HEK293T (cell line): ENCODE results near the gene HGF.
"Not testable (repeated sequence)": the region's sequence is repeated elsewhere in the genome, so short reads cannot be mapped to it uniquely, and the experiment has no call there.

Experiments used
- CTCF ChIA-PET: fragments of 350-600 bp; formaldehyde crosslinking; extraction: SDS; loops from one replicate; lab custom pipeline; 2021; ENCODE audit warnings: antibody characterized with exemption, inconsistent platforms; lab: Yijun Ruan, JAX
- POLR2A ChIA-PET: fragments of 350-600 bp; formaldehyde crosslinking; extraction: SDS; loops from one replicate; lab custom pipeline; 2020; ENCODE audit warnings: antibody characterized with exemption, inconsistent platforms; lab: Yijun Ruan, JAX
- DNase-seq: peaks from one replicate; pipeline ENCODE4 v3.0.0; 2012; ENCODE audit warnings: mixed read lengths; ENCODE audit errors: extremely low spot score
- ARNT ChIP-seq: fragments of 450-650 bp; IDR thresholded peaks from 2 replicates; pipeline ENCODE4 v1.6.1; 2017; ENCODE audit warnings: mild to moderate bottlenecking
- BHLHE40 ChIP-seq: fragments of 450-650 bp; IDR thresholded peaks from 2 replicates; pipeline ENCODE4 v1.6.1; 2016; ENCODE audit warnings: mild to moderate bottlenecking, moderate library complexity, borderline replicate concordance
- CTBP1 ChIP-seq: fragments of 450-650 bp; IDR thresholded peaks from 2 replicates; pipeline ENCODE4 v1.6.1; 2016; ENCODE audit warnings: borderline replicate concordance
- ELF4 ChIP-seq: fragments of 450-650 bp; IDR thresholded peaks from 2 replicates; pipeline ENCODE4 v1.6.1; 2017; ENCODE audit warnings: antibody characterized with exemption
- FOXA1 ChIP-seq: fragments of 450-650 bp; IDR thresholded peaks from 2 replicates; pipeline ENCODE4 v1.6.1; 2016; ENCODE audit warnings: mild to moderate bottlenecking
- FOXK2 ChIP-seq: fragments of 450-650 bp; IDR thresholded peaks from 2 replicates; pipeline ENCODE4 v1.6.1; 2016; ENCODE audit warnings: mild to moderate bottlenecking
- FOXM1 ChIP-seq: fragments of 450-650 bp; IDR thresholded peaks from 2 replicates; pipeline ENCODE4 v1.6.1; 2017; ENCODE audit warnings: mild to moderate bottlenecking, borderline replicate concordance
- HDGF ChIP-seq: fragments of 450-650 bp; IDR thresholded peaks from 2 replicates; pipeline ENCODE4 v1.6.1; 2017; ENCODE audit warnings: antibody characterized with exemption, borderline replicate concordance
- L3MBTL2 ChIP-seq: fragments of 450-650 bp; conservative IDR thresholded peaks from 2 replicates; pipeline ENCODE4 v1.6.1; 2016; ENCODE audit warnings: mild to moderate bottlenecking
- LEF1 ChIP-seq: fragments of 450-650 bp; IDR thresholded peaks from 2 replicates; pipeline ENCODE4 v1.6.1; 2017; ENCODE audit warnings: mild to moderate bottlenecking, borderline replicate concordance
- NFRKB ChIP-seq: fragments of 450-650 bp; IDR thresholded peaks from 2 replicates; pipeline ENCODE4 v1.6.1; 2016; ENCODE audit warnings: mild to moderate bottlenecking, moderate library complexity
- SP1 ChIP-seq: fragments of 450-650 bp; IDR thresholded peaks from 2 replicates; pipeline ENCODE4 v1.6.1; 2017
- SUZ12 ChIP-seq: fragments of 450-650 bp; IDR thresholded peaks from 2 replicates; pipeline ENCODE4 v1.6.1; 2016; ENCODE audit warnings: mild to moderate bottlenecking
- TARDBP ChIP-seq: fragments of 450-650 bp; IDR thresholded peaks from 2 replicates; pipeline ENCODE4 v1.6.1; 2016
- ZNF384 ChIP-seq: fragments of 450-650 bp; IDR thresholded peaks from 2 replicates; pipeline ENCODE4 v1.6.1; 2016
- TF ChIP-seq, protein P1 (sequence below): fragments of 450-650 bp; IDR thresholded peaks from 2 replicates; pipeline ENCODE4 v1.6.1; 2016

HGF gene

DNA sequence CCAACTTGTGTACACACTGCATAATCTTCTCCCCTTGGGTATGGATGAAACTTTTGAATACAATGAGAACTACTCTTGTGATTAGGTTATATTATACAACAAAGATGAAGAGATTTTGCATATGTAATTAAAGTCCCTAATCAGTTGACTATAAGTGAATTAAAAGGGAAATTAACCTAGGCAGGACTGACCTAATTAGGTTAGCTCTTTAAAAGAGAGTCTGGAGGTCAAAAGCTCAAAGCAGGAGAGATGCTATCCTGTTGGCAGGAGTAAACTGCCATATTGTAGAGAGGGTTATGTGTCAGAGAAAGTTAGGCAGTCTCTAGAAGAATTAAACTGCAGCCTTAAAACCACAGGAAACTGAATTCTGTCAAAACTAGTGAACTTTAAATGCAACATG is 29.4 kb downstream of the HGF start:
- DNase-seq, result no peak
- ChIA-PET POLR2A (no interaction called here), CTCF (no interaction called here)
- no peak for TF ChIP-seq FOXM1
- no peak for TF ChIP-seq BHLHE40
- TF ChIP-seq LEF1, result no peak

DNA sequence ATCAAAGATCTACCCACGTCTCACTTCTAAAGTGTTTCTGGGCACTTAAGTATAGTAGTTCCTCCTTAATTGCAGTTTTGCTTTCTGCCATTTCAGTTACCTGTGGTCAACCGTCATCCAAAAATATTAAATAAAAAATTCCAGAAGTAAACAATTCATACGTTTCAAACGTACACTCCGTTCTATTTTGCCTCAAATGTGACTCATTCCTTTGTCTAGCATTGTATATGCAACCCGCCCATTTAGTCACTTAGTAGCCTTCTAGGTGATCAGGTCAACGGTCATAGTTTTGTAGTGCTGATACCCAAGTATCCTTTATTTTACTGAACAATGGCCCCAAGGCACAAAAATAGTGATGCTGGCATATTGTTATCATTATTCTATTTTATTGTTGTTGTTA is 33.8 kb downstream of the HGF start:
- ChIA-PET CTCF (no interaction called here), POLR2A (no interaction called here)
- no peak for DNase-seq
- TF ChIP-seq TARDBP, result no peak

DNA sequence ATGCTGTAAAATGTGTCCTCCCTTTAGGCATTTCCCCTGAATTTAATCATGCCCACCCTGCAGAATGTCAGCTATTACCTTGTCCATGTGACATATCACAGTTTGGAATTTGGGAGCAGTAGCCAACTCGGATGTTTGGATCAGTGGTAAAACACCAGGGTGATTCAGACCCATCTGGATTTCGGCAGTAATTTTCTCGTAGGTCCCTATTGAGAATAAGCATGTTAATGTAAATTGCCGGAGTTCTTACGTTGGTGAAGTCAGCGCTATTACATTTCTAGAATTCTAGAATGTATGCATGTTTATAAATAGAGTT is 44.1 kb downstream of the HGF start:
- CTCF ChIA-PET, result interaction anchor here (0.7 to 1.0 kb wide), 2 partner anchors 10 to 137 kb away, joined by 3 to 4 read pairs; no protein-coding TSS in a partner anchor
- no peak for TF ChIP-seq ELF4
- no peak for TF ChIP-seq L3MBTL2
- TF ChIP-seq FOXA1, result no peak
- TF ChIP-seq NFRKB, result no peak
- TF ChIP-seq SUZ12, result no peak
- no peak for TF ChIP-seq CTBP1
- TF ChIP-seq BHLHE40, result no peak
- no peak for TF ChIP-seq FOXM1
- TF ChIP-seq LEF1, result no peak
- no peak for TF ChIP-seq FOXK2
- no peak for TF ChIP-seq ARNT
- no peak for TF ChIP-seq TARDBP
- TF ChIP-seq HDGF, result no peak
- DNase-seq, result no peak
- POLR2A ChIA-PET, result no interaction called here

DNA sequence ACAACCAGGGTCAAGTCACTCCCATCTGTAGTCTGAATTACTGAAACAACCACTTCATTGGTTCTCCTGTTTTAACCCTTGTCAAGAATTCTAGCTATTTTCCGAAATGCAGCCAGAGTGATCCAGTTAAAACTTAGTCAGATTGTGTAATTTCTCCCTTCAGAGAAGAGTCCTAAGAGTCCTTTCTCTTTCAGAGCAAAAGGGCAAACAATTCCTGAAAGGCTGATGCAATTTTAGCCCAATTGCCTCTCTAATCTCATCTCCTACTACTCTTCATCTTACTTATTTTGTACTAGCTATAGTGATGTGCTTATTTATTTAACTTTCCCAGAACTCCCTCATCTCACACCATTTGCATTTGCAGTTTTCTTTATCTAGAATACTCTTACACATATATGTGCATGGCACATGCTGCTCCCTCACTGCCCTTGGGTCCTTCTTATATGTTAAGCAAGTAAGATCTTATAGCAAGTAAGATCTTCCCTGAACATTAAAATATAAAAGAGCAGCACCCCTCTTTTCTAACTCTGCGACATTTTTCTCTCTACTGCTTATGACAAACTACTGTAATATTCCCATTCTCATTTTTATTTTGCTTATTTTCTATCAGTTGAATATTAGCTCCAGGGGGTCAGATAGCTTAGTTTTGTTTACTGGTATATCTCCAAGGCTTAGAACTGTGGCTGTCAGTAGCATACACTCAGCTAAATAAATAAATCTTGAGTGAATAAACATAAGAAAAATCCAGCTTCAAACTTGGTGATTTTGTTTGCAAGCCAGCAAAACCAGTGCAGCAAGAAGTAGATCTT is 44.6 kb downstream of the HGF start:
- ChIA-PET CTCF (interaction anchor here (0.7 to 1.0 kb wide), 2 partner anchors 10 to 137 kb away, joined by 3 to 4 read pairs; no protein-coding TSS in a partner anchor), POLR2A (no interaction called here)
- DNase-seq, result no peak
- no peak for TF ChIP-seq LEF1
- no peak for TF ChIP-seq FOXK2
- TF ChIP-seq SP1, result no peak
- no peak for TF ChIP-seq FOXM1
- TF ChIP-seq CTBP1, result no peak
- no peak for TF ChIP-seq ELF4
- TF ChIP-seq L3MBTL2, result no peak
- TF ChIP-seq FOXA1, result no peak
- TF ChIP-seq HDGF, result no peak
- TF ChIP-seq TARDBP, result no peak

DNA sequence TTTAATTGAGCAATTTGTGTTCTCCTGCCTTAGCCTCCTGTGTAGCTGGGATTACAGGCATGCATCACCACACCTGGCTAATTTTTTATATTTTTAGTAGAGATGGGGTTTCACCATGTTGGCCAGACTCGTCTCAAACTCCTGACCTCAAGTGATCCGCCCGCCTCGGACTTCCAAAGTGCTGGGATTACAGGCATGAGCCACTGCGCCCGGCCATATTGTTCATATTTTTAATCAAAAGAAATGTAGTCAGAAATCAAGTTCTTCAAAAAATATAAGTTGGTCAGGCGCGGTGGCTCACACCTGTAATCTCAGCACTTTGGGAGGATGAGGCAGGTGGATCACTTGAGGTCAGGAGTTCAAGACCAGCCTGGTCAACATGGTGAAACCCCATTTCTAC is 47.6 kb downstream of the HGF start:
- DNase-seq, CTCF ChIA-PET, POLR2A ChIA-PET: not testable (repeated sequence)

DNA sequence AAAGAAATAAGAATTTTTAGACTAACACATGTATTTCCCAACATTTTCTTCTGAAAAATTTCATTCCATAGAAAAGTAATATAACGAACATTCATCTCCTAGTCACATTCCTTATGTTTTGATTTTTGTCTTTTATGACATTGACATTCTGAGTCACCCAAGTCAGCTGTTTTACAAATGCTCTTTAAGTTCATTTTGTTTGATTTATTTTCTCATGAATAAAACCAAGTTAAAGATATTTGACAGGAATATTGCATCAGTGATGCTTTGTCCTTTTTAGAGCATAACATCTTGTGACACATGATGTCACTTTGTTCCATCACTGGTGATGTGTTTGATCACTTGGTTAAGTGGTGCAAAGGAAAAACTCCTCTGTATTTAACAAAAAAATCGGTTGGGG is 48.4 kb downstream of the HGF start:
- ChIA-PET CTCF (no interaction called here), POLR2A (no interaction called here)
- no peak for DNase-seq
- no peak for TF ChIP-seq FOXM1
- no peak for TF ChIP-seq SUZ12
- no peak for TF ChIP-seq BHLHE40
- TF ChIP-seq FOXK2, result no peak
- no peak for TF ChIP-seq ELF4
- TF ChIP-seq NFRKB, result no peak
- no peak for TF ChIP-seq TARDBP
- TF ChIP-seq, protein P1, sequence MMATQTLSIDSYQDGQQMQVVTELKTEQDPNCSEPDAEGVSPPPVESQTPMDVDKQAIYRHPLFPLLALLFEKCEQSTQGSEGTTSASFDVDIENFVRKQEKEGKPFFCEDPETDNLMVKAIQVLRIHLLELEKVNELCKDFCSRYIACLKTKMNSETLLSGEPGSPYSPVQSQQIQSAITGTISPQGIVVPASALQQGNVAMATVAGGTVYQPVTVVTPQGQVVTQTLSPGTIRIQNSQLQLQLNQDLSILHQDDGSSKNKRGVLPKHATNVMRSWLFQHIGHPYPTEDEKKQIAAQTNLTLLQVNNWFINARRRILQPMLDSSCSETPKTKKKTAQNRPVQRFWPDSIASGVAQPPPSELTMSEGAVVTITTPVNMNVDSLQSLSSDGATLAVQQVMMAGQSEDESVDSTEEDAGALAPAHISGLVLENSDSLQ, result no peak
- no peak for TF ChIP-seq ARNT
- no peak for TF ChIP-seq CTBP1
- no peak for TF ChIP-seq L3MBTL2
- no peak for TF ChIP-seq LEF1
- TF ChIP-seq FOXA1, result no peak
- no peak for TF ChIP-seq HDGF
- no peak for TF ChIP-seq SP1
- TF ChIP-seq ZNF384, result no peak

DNA sequence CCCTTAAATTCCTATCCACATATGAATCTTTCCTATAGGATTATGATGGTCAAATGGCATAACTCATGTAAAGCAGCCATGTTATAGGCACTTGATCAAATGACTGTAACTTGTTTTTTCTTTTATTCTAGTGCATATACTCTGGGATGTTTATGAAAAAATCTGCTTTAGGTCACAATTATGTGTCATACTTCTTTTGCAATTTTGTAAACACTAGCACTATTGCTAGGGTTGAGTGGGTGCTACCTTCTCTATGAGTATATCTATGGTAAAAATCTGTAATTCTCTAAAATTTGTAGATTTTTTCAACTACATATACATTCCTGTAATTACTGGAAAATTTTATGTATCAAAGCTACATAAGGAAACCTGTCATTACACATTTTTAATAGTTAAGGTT is 50.0 kb downstream of the HGF start:
- TF ChIP-seq FOXM1 (no peak), ELF4 (no peak), L3MBTL2 (no peak), ZNF384 (no peak)
- POLR2A ChIA-PET, result no interaction called here
- no peak for DNase-seq
- CTCF ChIA-PET, result no interaction called here

DNA sequence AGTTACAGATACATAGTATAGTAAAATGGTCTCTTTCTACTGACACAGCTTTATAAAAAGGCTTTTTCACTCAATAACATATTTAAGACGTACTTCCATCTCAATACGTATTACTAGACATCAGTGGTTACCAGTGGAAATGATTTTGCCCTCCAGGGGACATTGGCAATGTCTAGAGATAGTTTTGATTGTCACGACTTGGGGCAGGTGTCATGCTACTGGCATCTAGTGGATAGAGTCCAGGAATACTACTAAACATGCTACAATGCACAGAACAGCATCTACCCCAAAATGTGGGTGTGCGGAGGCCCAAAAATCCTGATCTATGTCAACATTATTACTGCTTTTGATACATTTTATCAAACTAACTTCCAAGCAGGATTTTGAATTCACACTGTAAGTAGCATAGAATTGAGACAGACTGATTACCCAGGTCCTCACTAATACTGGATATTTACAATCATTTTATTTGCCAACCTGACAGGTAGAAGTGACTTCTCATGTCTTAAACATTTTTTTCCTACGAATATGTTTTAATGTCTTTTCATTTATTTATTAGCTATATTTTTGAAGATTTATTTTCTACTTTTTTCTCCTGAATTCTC is 53.8 kb downstream of the HGF start:
- POLR2A ChIA-PET, result no interaction called here
- no peak for DNase-seq
- TF ChIP-seq FOXK2, result no peak
- TF ChIP-seq FOXA1, result no peak
- TF ChIP-seq NFRKB, result no peak
- TF ChIP-seq ZNF384, result no peak
- CTCF ChIA-PET, result interaction anchor here (0.8 to 1.0 kb wide), 3 partner anchors 9 to 214 kb away, joined by 3 to 4 read pairs (median 4); no protein-coding TSS in a partner anchor
